ENCODE measurements around the gene SLC22A17. TPM values are rescaled to one million over a fixed set of nuclear protein-coding genes. Genes with fewer than 3 reads are reported as not detected.

Gene SLC22A17
- total and polyA plus RNA-seq, 10 of the 15 experiments (the other 5 are each of a cell fraction or from before 2014, with no cell fraction given) = not detected

DNA sequence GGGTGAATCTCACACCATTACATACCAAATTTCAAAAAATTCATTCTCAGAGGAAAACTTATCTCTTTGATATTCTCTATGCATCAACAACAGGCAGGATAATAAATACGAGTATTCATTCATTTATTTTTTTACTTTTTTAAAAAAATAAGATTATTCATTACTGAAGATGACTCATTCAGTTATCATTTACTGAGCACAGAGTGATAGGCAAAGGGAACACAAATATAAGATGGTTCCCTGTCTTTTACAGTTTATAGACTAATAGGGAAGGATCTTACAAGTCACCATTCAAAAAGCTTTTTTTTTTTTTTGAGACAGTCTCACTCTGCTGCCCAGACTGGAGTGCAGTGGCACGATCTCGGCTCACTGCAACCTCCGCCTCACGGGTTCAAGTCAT lies 36.4 kb downstream of the SLC22A17 start:
- 80% methylated on average over 5 of the region's 5 CpGs for WGBS (ENCODE audit: insufficient coverage, insufficient replicate concordance, low lambda C conversion rate, missing lambda C conversion rate)
- intact Hi-C loops (cut with micrococcal nuclease; ENCODE audit: unreplicated experiment) = no loop called here
- POLR2A ChIA-PET = interaction anchor here (0.6 to 0.7 kb wide), 2 partner anchors 13 to 24 kb away, joined by 3 to 5 read pairs; no protein-coding TSS in a partner anchor
- in situ Hi-C loops (cut with MboI) = loop anchor here (25.0 kb wide), 1 partner anchor 796 kb away; the partner anchor contains the start of genes DCAF11 and NRL
- Histone ChIP-seq H2AFZ (ENCODE audit: control insufficient read depth, low read depth, low read length) (no peak overlapping the region), H3K79me2 (ENCODE audit: control insufficient read depth, insufficient read depth, low read length) (no peaks in the 10 kb centered on the region), H3K27me3 (replicated peaks in 1 of 2; ENCODE audit: control insufficient read depth in 2 of 2, insufficient read depth in 2 of 2, low read length in 1 of 2) (no peaks in the 10 kb centered on the region), H3K27ac (ENCODE audit: control insufficient read depth, insufficient read depth) (no peak overlapping the region), H3K4me2 (ENCODE audit: control insufficient read depth, insufficient read depth) (no peak overlapping the region), H3K9ac (ENCODE audit: control insufficient read depth, insufficient read depth, low read length) (no peak overlapping the region), H3K9me3 (replicated peaks; ENCODE audit: control insufficient read depth, insufficient read depth, low read length) (no peaks in the 10 kb centered on the region), H3K4me1 (ENCODE audit: control insufficient read depth, insufficient read depth, low read length) (peaks cover 6% of the 10 kb centered on the region), H4K20me1 (ENCODE audit: control insufficient read depth, insufficient read depth) (no peaks in the 10 kb centered on the region), H3K36me3 (ENCODE audit: control insufficient read depth in 2 of 2, insufficient read depth in 2 of 2, low read length in 1 of 2) (peaks cover 0 to 5% of the 10 kb centered on the region in 2 experiments; a peak in 1 of 4 replicates), H3K4me3 (no peak overlapping the region)
- RAD21 ChIA-PET (ENCODE audit: unreplicated experiment) = no interaction called here
- FAIRE-seq = no peak
- DNase-seq (ENCODE audit: low read depth, low spot score) = no peak
- TF ChIP-seq SMC3 (IDR thresholded peaks at IDR 0.05; ENCODE audit: borderline replicate concordance, low read length) (no peak), WRNIP1 (IDR thresholded peaks at IDR 0.05; ENCODE audit: borderline replicate concordance, low read depth, low read length) (no peak), CHD1 (IDR thresholded peaks at IDR 0.05; ENCODE audit: low read depth, low read length) (no peak), STAT3 (IDR thresholded peaks at IDR 0.05; ENCODE audit: low read depth, low read length) (no peak), POLR2A (IDR thresholded peaks at IDR 0.05; ENCODE audit: low read depth, low read length) (no peak), FOS (IDR thresholded peaks at IDR 0.05; ENCODE audit: borderline replicate concordance, extremely low read depth, insufficient read length) (no peak), RAD51 (IDR thresholded peaks at IDR 0.05) (no peak)
- TF ChIP-seq, protein P1, sequence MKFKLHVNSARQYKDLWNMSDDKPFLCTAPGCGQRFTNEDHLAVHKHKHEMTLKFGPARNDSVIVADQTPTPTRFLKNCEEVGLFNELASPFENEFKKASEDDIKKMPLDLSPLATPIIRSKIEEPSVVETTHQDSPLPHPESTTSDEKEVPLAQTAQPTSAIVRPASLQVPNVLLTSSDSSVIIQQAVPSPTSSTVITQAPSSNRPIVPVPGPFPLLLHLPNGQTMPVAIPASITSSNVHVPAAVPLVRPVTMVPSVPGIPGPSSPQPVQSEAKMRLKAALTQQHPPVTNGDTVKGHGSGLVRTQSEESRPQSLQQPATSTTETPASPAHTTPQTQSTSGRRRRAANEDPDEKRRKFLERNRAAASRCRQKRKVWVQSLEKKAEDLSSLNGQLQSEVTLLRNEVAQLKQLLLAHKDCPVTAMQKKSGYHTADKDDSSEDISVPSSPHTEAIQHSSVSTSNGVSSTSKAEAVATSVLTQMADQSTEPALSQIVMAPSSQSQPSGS (IDR thresholded peaks at IDR 0.05; ENCODE audit: low read length) = no peak
- TF ChIP-seq, protein P2, sequence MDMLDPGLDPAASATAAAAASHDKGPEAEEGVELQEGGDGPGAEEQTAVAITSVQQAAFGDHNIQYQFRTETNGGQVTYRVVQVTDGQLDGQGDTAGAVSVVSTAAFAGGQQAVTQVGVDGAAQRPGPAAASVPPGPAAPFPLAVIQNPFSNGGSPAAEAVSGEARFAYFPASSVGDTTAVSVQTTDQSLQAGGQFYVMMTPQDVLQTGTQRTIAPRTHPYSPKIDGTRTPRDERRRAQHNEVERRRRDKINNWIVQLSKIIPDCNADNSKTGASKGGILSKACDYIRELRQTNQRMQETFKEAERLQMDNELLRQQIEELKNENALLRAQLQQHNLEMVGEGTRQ (IDR thresholded peaks at IDR 0.05; ENCODE audit: borderline replicate concordance, low read depth, low read length) = no peak
- TF ChIP-seq, protein P3, sequence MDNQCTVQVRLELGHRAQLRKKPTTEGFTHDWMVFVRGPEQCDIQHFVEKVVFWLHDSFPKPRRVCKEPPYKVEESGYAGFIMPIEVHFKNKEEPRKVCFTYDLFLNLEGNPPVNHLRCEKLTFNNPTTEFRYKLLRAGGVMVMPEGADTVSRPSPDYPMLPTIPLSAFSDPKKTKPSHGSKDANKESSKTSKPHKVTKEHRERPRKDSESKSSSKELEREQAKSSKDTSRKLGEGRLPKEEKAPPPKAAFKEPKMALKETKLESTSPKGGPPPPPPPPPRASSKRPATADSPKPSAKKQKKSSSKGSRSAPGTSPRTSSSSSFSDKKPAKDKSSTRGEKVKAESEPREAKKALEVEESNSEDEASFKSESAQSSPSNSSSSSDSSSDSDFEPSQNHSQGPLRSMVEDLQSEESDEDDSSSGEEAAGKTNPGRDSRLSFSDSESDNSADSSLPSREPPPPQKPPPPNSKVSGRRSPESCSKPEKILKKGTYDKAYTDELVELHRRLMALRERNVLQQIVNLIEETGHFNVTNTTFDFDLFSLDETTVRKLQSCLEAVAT (IDR thresholded peaks at IDR 0.05) = no peak
- TF ChIP-seq, protein P4, sequence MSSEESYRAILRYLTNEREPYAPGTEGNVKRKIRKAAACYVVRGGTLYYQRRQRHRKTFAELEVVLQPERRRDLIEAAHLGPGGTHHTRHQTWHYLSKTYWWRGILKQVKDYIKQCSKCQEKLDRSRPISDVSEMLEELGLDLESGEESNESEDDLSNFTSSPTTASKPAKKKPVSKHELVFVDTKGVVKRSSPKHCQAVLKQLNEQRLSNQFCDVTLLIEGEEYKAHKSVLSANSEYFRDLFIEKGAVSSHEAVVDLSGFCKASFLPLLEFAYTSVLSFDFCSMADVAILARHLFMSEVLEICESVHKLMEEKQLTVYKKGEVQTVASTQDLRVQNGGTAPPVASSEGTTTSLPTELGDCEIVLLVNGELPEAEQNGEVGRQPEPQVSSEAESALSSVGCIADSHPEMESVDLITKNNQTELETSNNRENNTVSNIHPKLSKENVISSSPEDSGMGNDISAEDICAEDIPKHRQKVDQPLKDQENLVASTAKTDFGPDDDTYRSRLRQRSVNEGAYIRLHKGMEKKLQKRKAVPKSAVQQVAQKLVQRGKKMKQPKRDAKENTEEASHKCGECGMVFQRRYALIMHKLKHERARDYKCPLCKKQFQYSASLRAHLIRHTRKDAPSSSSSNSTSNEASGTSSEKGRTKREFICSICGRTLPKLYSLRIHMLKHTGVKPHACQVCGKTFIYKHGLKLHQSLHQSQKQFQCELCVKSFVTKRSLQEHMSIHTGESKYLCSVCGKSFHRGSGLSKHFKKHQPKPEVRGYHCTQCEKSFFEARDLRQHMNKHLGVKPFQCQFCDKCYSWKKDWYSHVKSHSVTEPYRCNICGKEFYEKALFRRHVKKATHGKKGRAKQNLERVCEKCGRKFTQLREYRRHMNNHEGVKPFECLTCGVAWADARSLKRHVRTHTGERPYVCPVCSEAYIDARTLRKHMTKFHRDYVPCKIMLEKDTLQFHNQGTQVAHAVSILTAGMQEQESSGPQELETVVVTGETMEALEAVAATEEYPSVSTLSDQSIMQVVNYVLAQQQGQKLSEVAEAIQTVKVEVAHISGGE (CRISPR knock-in tag; IDR thresholded peaks at IDR 0.05) = no peak
- SMC1A ChIA-PET (ENCODE audit: uncharacterized antibody, unreplicated experiment) = interaction anchor here (1.7 kb wide), 1 partner anchor 9 kb away, joined by 3 read pairs; no protein-coding TSS in a partner anchor
- CTCF ChIA-PET = interaction anchor here (1.7 kb wide), 1 partner anchor 10 kb away, joined by 9 read pairs; the partner anchor contains the start of gene BCL2L2
- BruUV-seq (replicated peaks) = no TSS peak
- ATAC-seq = no peak
